HepG2 (cell line): Measurements from ENCODE around the gene THAP10. TPM values are rescaled to one million over a fixed set of nuclear protein-coding genes. Genes with fewer than 3 reads are reported as not detected.

Experiments used
- ATAC-seq: fragments of 200-7000 bp; cut with Tn5 transposase; 3 replicates; pipeline ENCODE4 v1.9.1; 2020; ENCODE audit warnings: mild to moderate bottlenecking, moderate library complexity
- BruUV-seq: library from RNA; stranded (reverse); fragments of 400-500 nt; replicated peaks from 2 replicates; lab custom pipeline; 2021; lab: Mats Ljungman, UMichigan
- CTCF ChIA-PET: fragments of 300-600 bp; formaldehyde crosslinking; extraction: SDS; loops from one replicate; lab custom pipeline; 2021; ENCODE audit warnings: low total read pairs, inconsistent platforms, low intra/inter-chr PET ratio; lab: Yijun Ruan, JAX
- POLR2A ChIA-PET: fragments of 350-600 bp; sonication (Branson Sonifier 250); formaldehyde crosslinking; loops from one replicate; lab custom pipeline; 2020; ENCODE audit warnings: antibody characterized with exemption, inconsistent platforms; lab: Yijun Ruan, JAX
- DNase-seq: peaks from one replicate; pipeline ENCODE4 v3.0.0-alpha.2; 2015; ENCODE audit warnings: low spot score
- FAIRE-seq: peaks from 3 replicates; lab custom pipeline; 2011; peaks lifted over from hg19 to GRCh38; lab: Jason Lieb, UNC
- H2AFZ ChIP-seq: one replicate; pipeline ENCODE4 v1.6.1; 2011; ENCODE audit warnings: low read length, inconsistent platforms
- H3K27ac ChIP-seq: fragments of 300-600 bp; 3 replicates; pipeline ENCODE4 v1.8.0; 2011; ENCODE audit warnings: mixed run types, mild to moderate bottlenecking, mixed read lengths, low read length, inconsistent platforms; ENCODE audit not compliant: insufficient read depth; ENCODE audit errors: extremely low read length
- H3K27me3 ChIP-seq, 2 experiments: fragments of 200-600 bp in 1 of 2; 2 replicates in 1 of 2; 3 replicates in 1 of 2; pipeline versions ENCODE4 v1.6.0 to v1.8.0; 2011; ENCODE audit warnings: low read length in 2 of 2, mild to moderate bottlenecking in 2 of 2, moderate library complexity in 2 of 2, inconsistent platforms in 1 of 2; ENCODE audit not compliant: insufficient read depth in 2 of 2, control insufficient read depth in 1 of 2
- H3K36me3 ChIP-seq, 2 experiments: fragments of 200-600 bp in 1 of 2; replicated peaks in 1 of 2; 2 replicates in 1 of 2; 3 replicates in 1 of 2; pipeline versions ENCODE4 v1.5.1 to v1.8.0; 2011; ENCODE audit warnings: low read length in 2 of 2, inconsistent platforms in 1 of 2; ENCODE audit not compliant: insufficient read depth in 2 of 2, control insufficient read depth in 1 of 2
- H3K4me1 ChIP-seq: 2 replicates; pipeline ENCODE4 v1.5.1; 2012; ENCODE audit warnings: low read length, inconsistent platforms; ENCODE audit not compliant: insufficient read depth
- H3K4me2 ChIP-seq: 2 replicates; pipeline ENCODE4 v1.6.0; 2011; ENCODE audit warnings: low read depth, low read length, inconsistent platforms
- H3K4me3 ChIP-seq, 3 experiments: fragments of 200-600 bp in 1 of 3; sonication (generic), shearing (Covaris generic) in 1 of 3; replicated peaks in 1 of 3; 2 replicates each; pipeline ENCODE4 v1.5.1; 2011 to 2016; ENCODE audit warnings: low read length in 3 of 3, inconsistent platforms in 2 of 3, low read depth in 2 of 3, mild to moderate bottlenecking in 2 of 3, control low read depth in 1 of 3, mixed read lengths in 1 of 3; ENCODE audit not compliant: insufficient read depth in 1 of 3
- H3K79me2 ChIP-seq: one replicate; pipeline ENCODE4 v1.6.1; 2011; ENCODE audit warnings: low read length, inconsistent platforms; ENCODE audit not compliant: insufficient read depth
- H3K9ac ChIP-seq: 2 replicates; pipeline ENCODE4 v1.6.0; 2011; ENCODE audit warnings: mild to moderate bottlenecking, low read depth, low read length, inconsistent platforms; ENCODE audit not compliant: insufficient read depth
- H3K9me3 ChIP-seq: 2 replicates; pipeline ENCODE4 v1.5.1; 2012; ENCODE audit warnings: mild to moderate bottlenecking, low read length
- H4K20me1 ChIP-seq: 2 replicates; pipeline ENCODE4 v1.6.0; 2011; ENCODE audit warnings: inconsistent platforms, mild to moderate bottlenecking, low read length, moderate library complexity; ENCODE audit not compliant: insufficient read depth
- BATF2 ChIP-seq: sonication (generic); formaldehyde crosslinking; IDR thresholded peaks from 2 replicates; pipeline ENCODE4 v1.8.0; 2022; ENCODE audit warnings: mild to moderate bottlenecking, missing genetic modification reagents, moderate library complexity
- BRF2 ChIP-seq: sonication (generic); formaldehyde crosslinking; IDR thresholded peaks from 2 replicates; pipeline ENCODE4 v1.8.1; 2022; ENCODE audit warnings: mild to moderate bottlenecking, missing genetic modification reagents
- CCAR2 ChIP-seq: fragments of 200-400 bp; formaldehyde crosslinking; optimal IDR thresholded peaks from 2 replicates; pipeline ENCODE3; 2018; ENCODE audit warnings: low read depth, mild to moderate bottlenecking, low read length, moderate library complexity
- ERF ChIP-seq: IDR thresholded peaks from 2 replicates; pipeline ENCODE4 v1.6.1; 2018; ENCODE audit warnings: missing biosample characterization, missing genetic modification reagents
- HBP1 ChIP-seq: IDR thresholded peaks from 2 replicates; pipeline ENCODE4 v1.6.1; 2016; ENCODE audit warnings: low read depth, control low read depth
- HES4 ChIP-seq: sonication (generic); formaldehyde crosslinking; IDR thresholded peaks from 2 replicates; pipeline ENCODE4 v1.9.0; 2021; ENCODE audit warnings: mild to moderate bottlenecking, missing genetic modification reagents, borderline replicate concordance
- KDM4B ChIP-seq: sonication (generic); formaldehyde crosslinking; IDR thresholded peaks from 2 replicates; pipeline ENCODE4 v1.4.0; 2020; ENCODE audit warnings: missing genetic modification reagents
- MNT ChIP-seq: fragments of 450-650 bp; IDR thresholded peaks from 2 replicates; pipeline ENCODE4 v1.6.1; 2016
- PHF21A ChIP-seq: sonication (generic); formaldehyde crosslinking; IDR thresholded peaks from 2 replicates; pipeline ENCODE4 v1.5.0; 2020; ENCODE audit warnings: mild to moderate bottlenecking, missing genetic modification reagents
- RFX5 ChIP-seq: IDR thresholded peaks from 2 replicates; pipeline ENCODE4 v1.6.1; 2011; ENCODE audit warnings: low read depth, low read length, improper control_type of control experiment
- RNF2 ChIP-seq: fragments of 450-650 bp; conservative IDR thresholded peaks from 2 replicates; pipeline ENCODE4 v1.6.1; 2016; ENCODE audit warnings: low read depth
- SNAI1 ChIP-seq: sonication (generic); formaldehyde crosslinking; IDR thresholded peaks from 2 replicates; pipeline ENCODE4 v1.5.0; 2020; ENCODE audit warnings: mild to moderate bottlenecking, missing genetic modification reagents, borderline replicate concordance
- SNRNP70 ChIP-seq: fragments of 200-400 bp; formaldehyde crosslinking; IDR thresholded peaks from 2 replicates; pipeline ENCODE4 v1.6.1; 2017; ENCODE audit warnings: mild to moderate bottlenecking, low read depth, low read length, moderate library complexity
- ZNF234 ChIP-seq: sonication (generic); formaldehyde crosslinking; conservative IDR thresholded peaks from 2 replicates; pipeline ENCODE4 v1.5.1; 2020; ENCODE audit warnings: mild to moderate bottlenecking, missing genetic modification reagents
- ZNF598 ChIP-seq: sonication (generic); formaldehyde crosslinking; IDR thresholded peaks from 2 replicates; pipeline ENCODE4 v1.5.1; 2020; ENCODE audit warnings: mild to moderate bottlenecking, missing genetic modification reagents, borderline replicate concordance
- ZNF614 ChIP-seq: IDR thresholded peaks from 2 replicates; pipeline ENCODE4 v1.6.1; 2018; ENCODE audit warnings: missing biosample characterization, missing genetic modification reagents, inconsistent platforms, borderline replicate concordance
- ZNF879 ChIP-seq: sonication (generic); formaldehyde crosslinking; IDR thresholded peaks from 2 replicates; pipeline ENCODE4 v1.8.1; 2023; ENCODE audit warnings: missing genetic modification reagents
- WGBS: methylation state at CpG from one replicate; pipeline ENCODE4 v1.1.6; 2017; ENCODE audit warnings: low lambda C conversion rate; 5-methylcytosine and 5-hydroxymethylcytosine counted together
- in situ Hi-C: cut with HindIII; loops from 2 replicates; pipeline ENCODE4 v1.10.0; 2017; ENCODE audit warnings: low pct_unique_long_range_greater_than_20kb; ENCODE audit not compliant: extremely low pct_ligation_motif_present
- intact Hi-C: fragments of 100-400 bp; cut with micrococcal nuclease; formaldehyde crosslinking; loops from one replicate; pipeline ENCODE4 v1.10.0; 2022; ENCODE audit not compliant: unreplicated experiment
- polyA plus RNA-seq, 8 experiments: library from polyadenylated mRNA; depleted of rRNA in 3 of 8; stranded (reverse) in 7 of 8; unstranded in 1 of 8; fragments of >200 nt; fragmentation: Illumina TruSeq in 4 of 8; extraction: Trizol in 4 of 8; gene quantifications; 2 replicates each; pipeline versions ENCODE4 v1.2.1 to v1.2.3, GENCODE V29; 2011 to 2016; ENCODE audit warnings: low read depth in 4 of 8, missing spikeins in 1 of 8, mixed read lengths in 1 of 8; ENCODE audit not compliant: insufficient read depth in 1 of 8
- total RNA-seq, 5 experiments: library from RNA; depleted of rRNA; stranded (reverse); fragments of >200 nt; fragmentation: Illumina TruSeq; extraction: Trizol; gene quantifications; 2 replicates each; pipeline ENCODE4 v1.2.3, GENCODE V29; 2016; ENCODE audit warnings: low read depth in 1 of 5

Gene THAP10
- total and polyA plus RNA-seq, 2 of the 13 experiments (the other 11 are each of a cell fraction or from before 2014, with no cell fraction given): 0.64 to 0.69 TPM

DNA sequence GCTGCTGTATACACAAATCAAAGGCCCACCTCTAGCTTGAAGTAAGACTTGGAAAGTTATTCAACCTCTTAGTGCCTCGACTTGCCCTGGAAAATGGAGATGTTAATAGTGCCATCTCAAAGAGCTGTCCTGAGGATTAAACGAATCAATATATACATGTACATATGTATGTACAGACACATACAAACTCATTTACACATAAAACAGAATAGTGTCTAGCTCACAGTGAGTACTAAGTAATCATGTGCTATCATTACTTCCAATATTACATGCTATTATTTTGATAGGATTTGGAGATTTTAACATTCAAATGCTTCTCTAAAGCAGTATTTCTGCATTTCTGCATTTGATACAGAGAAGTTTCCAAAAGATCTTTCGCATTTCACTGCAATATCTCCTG is 58.8 kb downstream of the THAP10 start:
- Histone ChIP-seq H2AFZ (no peak overlapping the region), H3K27me3 (no peaks in the 10 kb centered on the region), H3K79me2 (no peaks in the 10 kb centered on the region), H4K20me1 (no peaks in the 10 kb centered on the region), H3K4me2 (peak overlapping the region; percentile 68), H3K27ac (no peak overlapping the region), H3K4me1 (peaks cover 38% of the 10 kb centered on the region), H3K9me3 (no peaks in the 10 kb centered on the region), H3K4me3 (no peak overlapping the region; a peak in 1 of 6 replicates), H3K36me3 (no peaks in the 10 kb centered on the region), H3K9ac (no peak overlapping the region)
- in situ Hi-C loops: no loop called here
- TF ChIP-seq ERF (CRISPR knock-in tag) (no peak), HBP1 (CRISPR knock-in tag) (no peak), BATF2 (CRISPR knock-in tag) (no peak), ZNF234 (CRISPR knock-in tag) (no peak), RNF2 (no peak), PHF21A (no peak), SNAI1 (CRISPR knock-in tag) (no peak), MNT (no peak), SNRNP70 (no peak), BRF2 (CRISPR knock-in tag) (no peak), HES4 (CRISPR knock-in tag) (no peak), ZNF879 (CRISPR knock-in tag) (no peak), RFX5 (no peak), KDM4B (no peak), ZNF598 (CRISPR knock-in tag) (no peak), ZNF614 (CRISPR knock-in tag) (no peak), CCAR2 (no peak)
- no peak for DNase-seq
- no peak for ATAC-seq
- CTCF ChIA-PET: interaction anchor here (1.1 kb wide), 1 partner anchor 9 kb away, joined by 3 read pairs; no protein-coding TSS in a partner anchor
- 84% methylated on average over 3 of the region's 3 CpGs for WGBS
- POLR2A ChIA-PET: interaction anchor here (0.9 to 6.9 kb wide), 8 partner anchors 9 to 70 kb away, joined by 3 to 69 read pairs (median 9); partner anchors contain the start of genes LARP6, THAP10 and UACA
- no peak for FAIRE-seq
- intact Hi-C loops: no loop called here
- BruUV-seq: no TSS peak
